Psoas muscle (tissue), 8 donors: ENCODE data around the gene ST3GAL5. TPM values are rescaled to one million over a fixed set of nuclear protein-coding genes. Genes with fewer than 3 reads are reported as not detected.

Source experiments
- ATAC-seq, 4 donors: fragments of 200-7000 bp; cut with Tn5 transposase; one replicate each; pipeline ENCODE4 v1.9.1; 2020; ENCODE audit warnings: moderate library complexity in 3 of 4, mild to moderate bottlenecking in 2 of 4
- DNase-seq, 2 donors: peaks; one replicate each; pipeline ENCODE4 v3.0.0-alpha.2; 2020
- H3K27ac ChIP-seq: fragments of 200-600 bp; one replicate; pipeline ENCODE4 v1.8.0; 2022
- H3K27me3 ChIP-seq, 3 donors: fragments of 200-600 bp in 1 of 3; one replicate each; pipeline versions ENCODE4 v1.6.1 to v1.8.0; 2013 to 2022; ENCODE audit warnings: low read length in 2 of 3, mild to moderate bottlenecking in 2 of 3, moderate library complexity in 1 of 3; ENCODE audit not compliant: insufficient read depth in 3 of 3
- H3K36me3 ChIP-seq, 2 donors: fragments of 200-600 bp in 1 of 2; one replicate each; pipeline versions ENCODE4 v1.6.1 to v1.8.0; 2013 to 2022; ENCODE audit warnings: low read depth in 1 of 2, mild to moderate bottlenecking in 1 of 2, moderate library complexity in 1 of 2; ENCODE audit not compliant: insufficient read depth in 1 of 2
- H3K4me1 ChIP-seq: fragments of 200-600 bp; one replicate; pipeline ENCODE4 v1.8.0; 2022
- H3K4me3 ChIP-seq: fragments of 200-600 bp; one replicate; pipeline ENCODE4 v1.8.0; 2022; ENCODE audit warnings: mild to moderate bottlenecking
- H3K9me3 ChIP-seq: fragments of 200-600 bp; one replicate; pipeline ENCODE4 v1.8.0; 2022
- CTCF ChIP-seq: fragments of 200-600 bp; IDR thresholded peaks from one replicate; pipeline ENCODE4 v1.8.0; 2022; ENCODE audit warnings: antibody characterized with exemption
- WGBS, 3 donors: extraction: QIAGEN DNeasy Blood & Tissue Kit; methylation state at CpG; one replicate each; pipeline versions ENCODE4 v1.1.6 to v1.1.7; 2013; 5-methylcytosine and 5-hydroxymethylcytosine counted together
- intact Hi-C, 2 donors: fragments of 100-400 bp; cut with DNase I; formaldehyde crosslinking; loops; one replicate each; pipeline versions ENCODE4 v1.11.0 to v1.14.2; 2022
- polyA plus RNA-seq, 3 donors: library from polyadenylated mRNA; stranded (reverse); fragments of 200-250 nt; gene quantifications; one replicate each; pipeline ENCODE4 v1.2.3, GENCODE V29; 2013
- total RNA-seq, 4 donors: library from RNA; stranded (reverse); fragmentation: NEBNext Ultra II Directional in 2 of 4; extraction: Animal tissue kit (Norgen Biotek cat#: 25700) in 2 of 4; gene quantifications; one replicate each; pipeline versions ENCODE4 v1.2.1 to v1.2.4, GENCODE V29; 2021 to 2023
- donor health status: healthy with polysubstance abuse.
- donor health status: DM: no; HTN: no; CAD: no; lungs with moderate emphysema.
- donor health status: Bipolar disorder and iron deficiency.
- donor health status: healthy.
- donor health status: DM: yes; HTN: yes; CAD: no.
- donor health status: DM: no; HTN: no; CAD: no.
- donor health status: DM: no; HTN: no; CAD: no.
- donor health status: DM: yes; HTN: yes; CAD: no.

The ST3GAL5 gene
- total and polyA plus RNA-seq, 7 donors, result 7.9 to 35.6 (median 14.7) TPM

- Histone ChIP-seq H3K27me3 (no peaks in the 10 kb centered on the region), H3K4me1 (peaks cover 4% of the 10 kb centered on the region), H3K27ac (no peak overlapping the region), H3K4me3 (no peak overlapping the region), H3K9me3 (no peaks in the 10 kb centered on the region), H3K36me3 (no peaks in the 10 kb centered on the region)
- TF ChIP-seq CTCF, result no peak
- no peak for DNase-seq
- 61 to 90% (median 76%) methylated on average over 3 of the region's 3 CpGs for WGBS, 3 donors
- no peak for ATAC-seq
- intact Hi-C loops, result no loop called here
Measured at GRCh38 chr2:85917887-85918795, 29.4 kb upstream of the ST3GAL5 start.

GRCh38 chr2:85915606-85916303 is 27.0 kb upstream of the ST3GAL5 start:
- Histone ChIP-seq H3K9me3 (no peaks in the 10 kb centered on the region), H3K4me1 (peaks cover 6% of the 10 kb centered on the region), H3K27ac (no peak overlapping the region), H3K4me3 (no peak overlapping the region), H3K27me3 (no peaks in the 10 kb centered on the region), H3K36me3 (no peaks in the 10 kb centered on the region)
- DNase-seq (no peak), ATAC-seq (no peak)
- intact Hi-C loops, result no loop called here
- 62 to 71% (median 66%) methylated on average over 3 of the region's 3 CpGs for WGBS, 3 donors
- no peak for TF ChIP-seq CTCF

GRCh38 chr2:85914922-85915321 is 26.1 kb upstream of the ST3GAL5 start:
- Histone ChIP-seq H3K9me3 (no peaks in the 10 kb centered on the region), H3K4me1 (peaks cover 6% of the 10 kb centered on the region), H3K36me3 (no peaks in the 10 kb centered on the region), H3K27me3 (no peaks in the 10 kb centered on the region), H3K27ac (no peak overlapping the region), H3K4me3 (no peak overlapping the region)
- DNase-seq (no peak), ATAC-seq (no peak)
- 50 to 65% (median 60%) methylated on average over 2 of the region's 2 CpGs for WGBS, 3 donors
- no peak for TF ChIP-seq CTCF
- intact Hi-C loops, result no loop called here

GRCh38 chr2:85913884-85914881 is 25.4 kb upstream of the ST3GAL5 start:
- 71 to 87% (median 81%) methylated on average over 4 of the region's 4 CpGs for WGBS, 3 donors
- DNase-seq (no peak), ATAC-seq (peak in 3 of 4 donors; percentile 64 to 75 (median 75))
- H3K4me3 ChIP-seq, result no peak overlapping the region
- no peaks in the 10 kb centered on the region for H3K36me3 ChIP-seq
- no peaks in the 10 kb centered on the region for H3K27me3 ChIP-seq
- H3K4me1 ChIP-seq, result peaks cover 6% of the 10 kb centered on the region
- H3K9me3 ChIP-seq, result no peaks in the 10 kb centered on the region
- intact Hi-C loops, result no loop called here
- no peak for TF ChIP-seq CTCF
- H3K27ac ChIP-seq, result no peak overlapping the region
